HepG2 (cell line): ENCODE results near the gene ZNF22.

Experiments used
- CTCF ChIP-seq: sonication (generic); formaldehyde crosslinking; IDR thresholded peaks from 2 replicates; pipeline ENCODE4 v1.5.0; 2020; ENCODE audit warnings: mild to moderate bottlenecking, missing genetic modification reagents, moderate library complexity
- ETS1 ChIP-seq: sonication (generic); formaldehyde crosslinking; IDR thresholded peaks from 2 replicates; pipeline ENCODE4 v1.4.0; 2020; ENCODE audit warnings: missing genetic modification reagents
- IRF9 ChIP-seq: sonication (generic); formaldehyde crosslinking; IDR thresholded peaks from 2 replicates; pipeline ENCODE4 v1.8.0; 2022; ENCODE audit warnings: missing genetic modification reagents, mild to moderate bottlenecking, borderline replicate concordance
- RBM39 ChIP-seq: fragments of 200-400 bp; formaldehyde crosslinking; IDR thresholded peaks from one replicate; pipeline ENCODE4 v1.6.1; 2018; ENCODE audit warnings: antibody characterized with exemption, mild to moderate bottlenecking, low read depth, low read length; ENCODE audit not compliant: poor library complexity, severe bottlenecking
- SNRNP70 ChIP-seq: fragments of 200-400 bp; formaldehyde crosslinking; IDR thresholded peaks from 2 replicates; pipeline ENCODE4 v1.6.1; 2017; ENCODE audit warnings: mild to moderate bottlenecking, low read depth, low read length, moderate library complexity
- SRF ChIP-seq: IDR thresholded peaks from 2 replicates; pipeline ENCODE4 v1.6.1; 2011; ENCODE audit warnings: mild to moderate bottlenecking, low read depth, low read length, moderate library complexity
- ZNF383 ChIP-seq: sonication (generic); formaldehyde crosslinking; IDR thresholded peaks from 2 replicates; pipeline ENCODE4 v1.4.0; 2020; ENCODE audit warnings: missing genetic modification reagents, mild to moderate bottlenecking, borderline replicate concordance
- ZNF710 ChIP-seq: sonication (generic); formaldehyde crosslinking; IDR thresholded peaks from 2 replicates; pipeline ENCODE4 v1.5.0; 2020; ENCODE audit warnings: mild to moderate bottlenecking, missing genetic modification reagents, borderline replicate concordance

- TF ChIP-seq ZNF710, result no peak
- no peak for TF ChIP-seq ZNF383 (CRISPR knock-in tag)
- no peak for TF ChIP-seq IRF9
- TF ChIP-seq CTCF (CRISPR knock-in tag), result no peak
- no peak for TF ChIP-seq SNRNP70
- no peak for TF ChIP-seq ETS1 (CRISPR knock-in tag)
- no peak for TF ChIP-seq RBM39
- no peak for TF ChIP-seq SRF
Measured at GRCh38 chr10:44974082-44974627, 26.6 kb upstream of the ZNF22 start.
